HL-60 (cell line): ENCODE results near the gene ZFP92.

ENCODE experiments used
- DNase-seq, 2 experiments: peaks; one replicate each; pipeline ENCODE4 v3.0.0-alpha.2; 2010 to 2020; ENCODE audit warnings: low read depth in 1 of 2, low spot score in 1 of 2
- H3K27ac ChIP-seq: fragments of 250-450 bp; sonication (Bioruptor Pico); replicated peaks from 2 replicates; pipeline ENCODE4 v1.5.1; 2020; ENCODE audit warnings: mild to moderate bottlenecking, moderate library complexity
- H3K27me3 ChIP-seq: fragments of 250-450 bp; sonication (Bioruptor Pico); 2 replicates; pipeline ENCODE4 v1.5.1; 2021; ENCODE audit warnings: mild to moderate bottlenecking, moderate library complexity; ENCODE audit not compliant: insufficient read depth, poor library complexity, severe bottlenecking
- H3K4me3 ChIP-seq: replicated peaks from 2 replicates; pipeline ENCODE4 v1.5.1; 2011; ENCODE audit warnings: mild to moderate bottlenecking, control low read depth, low read length; ENCODE audit not compliant: insufficient read depth
- GABPA ChIP-seq: IDR thresholded peaks from 2 replicates; pipeline ENCODE4 v1.6.1; 2012; ENCODE audit warnings: low read depth
- POLR2AphosphoS5 ChIP-seq: IDR thresholded peaks from 2 replicates; pipeline ENCODE4 v1.6.1; 2012; ENCODE audit warnings: low read depth
- SPI1 ChIP-seq: IDR thresholded peaks from 2 replicates; pipeline ENCODE4 v1.6.1; 2012; ENCODE audit warnings: low read depth, mild to moderate bottlenecking, borderline replicate concordance
- TF ChIP-seq, protein P1 (sequence below): IDR thresholded peaks from 2 replicates; pipeline ENCODE4 v1.6.1; 2012; ENCODE audit warnings: low read depth; ENCODE audit not compliant: insufficient replicate concordance
- TF ChIP-seq, protein P2 (sequence below): IDR thresholded peaks from one replicate; pipeline ENCODE4 v1.5.1; 2011; ENCODE audit warnings: low read length, control low read depth, inconsistent platforms; ENCODE audit not compliant: insufficient read depth

ZFP92 gene

GRCh38 chrX:153445856-153446635 is 34.8 kb downstream of the ZFP92 start, which contains the start of gene TREX2:
TREX2 (minus strand) TSS chrX:153446056; CDS start chrX:153445430, 626 bp downstream.
- DNase-seq: no peak
- Histone ChIP-seq H3K27me3 (no peaks in the 10 kb centered on the region), H3K27ac (no peak within 1 kb of the TSS), H3K4me3 (no peak within 1 kb of the TSS)
- TF ChIP-seq GABPA: no peak
- no peak for TF ChIP-seq POLR2AphosphoS5
- no peak for TF ChIP-seq SPI1

GRCh38 chrX:153446636-153446936 is 35.3 kb downstream of the ZFP92 start:
- no peaks in the 10 kb centered on the region for H3K27me3 ChIP-seq
- no peak overlapping the region for H3K4me3 ChIP-seq
- TF ChIP-seq, protein P1, sequence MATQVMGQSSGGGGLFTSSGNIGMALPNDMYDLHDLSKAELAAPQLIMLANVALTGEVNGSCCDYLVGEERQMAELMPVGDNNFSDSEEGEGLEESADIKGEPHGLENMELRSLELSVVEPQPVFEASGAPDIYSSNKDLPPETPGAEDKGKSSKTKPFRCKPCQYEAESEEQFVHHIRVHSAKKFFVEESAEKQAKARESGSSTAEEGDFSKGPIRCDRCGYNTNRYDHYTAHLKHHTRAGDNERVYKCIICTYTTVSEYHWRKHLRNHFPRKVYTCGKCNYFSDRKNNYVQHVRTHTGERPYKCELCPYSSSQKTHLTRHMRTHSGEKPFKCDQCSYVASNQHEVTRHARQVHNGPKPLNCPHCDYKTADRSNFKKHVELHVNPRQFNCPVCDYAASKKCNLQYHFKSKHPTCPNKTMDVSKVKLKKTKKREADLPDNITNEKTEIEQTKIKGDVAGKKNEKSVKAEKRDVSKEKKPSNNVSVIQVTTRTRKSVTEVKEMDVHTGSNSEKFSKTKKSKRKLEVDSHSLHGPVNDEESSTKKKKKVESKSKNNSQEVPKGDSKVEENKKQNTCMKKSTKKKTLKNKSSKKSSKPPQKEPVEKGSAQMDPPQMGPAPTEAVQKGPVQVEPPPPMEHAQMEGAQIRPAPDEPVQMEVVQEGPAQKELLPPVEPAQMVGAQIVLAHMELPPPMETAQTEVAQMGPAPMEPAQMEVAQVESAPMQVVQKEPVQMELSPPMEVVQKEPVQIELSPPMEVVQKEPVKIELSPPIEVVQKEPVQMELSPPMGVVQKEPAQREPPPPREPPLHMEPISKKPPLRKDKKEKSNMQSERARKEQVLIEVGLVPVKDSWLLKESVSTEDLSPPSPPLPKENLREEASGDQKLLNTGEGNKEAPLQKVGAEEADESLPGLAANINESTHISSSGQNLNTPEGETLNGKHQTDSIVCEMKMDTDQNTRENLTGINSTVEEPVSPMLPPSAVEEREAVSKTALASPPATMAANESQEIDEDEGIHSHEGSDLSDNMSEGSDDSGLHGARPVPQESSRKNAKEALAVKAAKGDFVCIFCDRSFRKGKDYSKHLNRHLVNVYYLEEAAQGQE: no peak
- TF ChIP-seq, protein P2, sequence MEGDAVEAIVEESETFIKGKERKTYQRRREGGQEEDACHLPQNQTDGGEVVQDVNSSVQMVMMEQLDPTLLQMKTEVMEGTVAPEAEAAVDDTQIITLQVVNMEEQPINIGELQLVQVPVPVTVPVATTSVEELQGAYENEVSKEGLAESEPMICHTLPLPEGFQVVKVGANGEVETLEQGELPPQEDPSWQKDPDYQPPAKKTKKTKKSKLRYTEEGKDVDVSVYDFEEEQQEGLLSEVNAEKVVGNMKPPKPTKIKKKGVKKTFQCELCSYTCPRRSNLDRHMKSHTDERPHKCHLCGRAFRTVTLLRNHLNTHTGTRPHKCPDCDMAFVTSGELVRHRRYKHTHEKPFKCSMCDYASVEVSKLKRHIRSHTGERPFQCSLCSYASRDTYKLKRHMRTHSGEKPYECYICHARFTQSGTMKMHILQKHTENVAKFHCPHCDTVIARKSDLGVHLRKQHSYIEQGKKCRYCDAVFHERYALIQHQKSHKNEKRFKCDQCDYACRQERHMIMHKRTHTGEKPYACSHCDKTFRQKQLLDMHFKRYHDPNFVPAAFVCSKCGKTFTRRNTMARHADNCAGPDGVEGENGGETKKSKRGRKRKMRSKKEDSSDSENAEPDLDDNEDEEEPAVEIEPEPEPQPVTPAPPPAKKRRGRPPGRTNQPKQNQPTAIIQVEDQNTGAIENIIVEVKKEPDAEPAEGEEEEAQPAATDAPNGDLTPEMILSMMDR: no peak
- TF ChIP-seq POLR2AphosphoS5: no peak
- TF ChIP-seq GABPA: no peak
- TF ChIP-seq SPI1: no peak
- no peak overlapping the region for H3K27ac ChIP-seq
- no peak for DNase-seq

- Histone ChIP-seq H3K27me3 (no peaks in the 10 kb centered on the region), H3K4me3 (no peak overlapping the region), H3K27ac (no peak overlapping the region)
- TF ChIP-seq POLR2AphosphoS5: no peak
- TF ChIP-seq, protein P1: no peak
- TF ChIP-seq, protein P2: no peak
- no peak for TF ChIP-seq SPI1
- no peak for TF ChIP-seq GABPA
- no peak for DNase-seq
Measured at GRCh38 chrX:153446950-153447580, 35.8 kb downstream of the ZFP92 start.

- DNase-seq: no peak
- Histone ChIP-seq H3K27me3 (no peaks in the 10 kb centered on the region), H3K27ac (no peak overlapping the region), H3K4me3 (no peak overlapping the region)
- TF ChIP-seq, protein P2: no peak
- no peak for TF ChIP-seq GABPA
- TF ChIP-seq POLR2AphosphoS5: no peak
- no peak for TF ChIP-seq SPI1
- TF ChIP-seq, protein P1: no peak
Measured at GRCh38 chrX:153447581-153447960, 36.3 kb downstream of the ZFP92 start.
